SW480 (cell line): ENCODE data around the gene COX4I1.

Source experiments
- DNase-seq: peaks from one replicate; pipeline ENCODE4 v3.0.0-alpha.2; 2016; ENCODE audit warnings: low spot score

COX4I1 gene

GRCh38 chr16:85842435-85842834 is 42.9 kb downstream of the COX4I1 start:
- no peak for DNase-seq

GRCh38 chr16:85842848-85843247 is 43.4 kb downstream of the COX4I1 start:
- DNase-seq: no peak

DNA sequence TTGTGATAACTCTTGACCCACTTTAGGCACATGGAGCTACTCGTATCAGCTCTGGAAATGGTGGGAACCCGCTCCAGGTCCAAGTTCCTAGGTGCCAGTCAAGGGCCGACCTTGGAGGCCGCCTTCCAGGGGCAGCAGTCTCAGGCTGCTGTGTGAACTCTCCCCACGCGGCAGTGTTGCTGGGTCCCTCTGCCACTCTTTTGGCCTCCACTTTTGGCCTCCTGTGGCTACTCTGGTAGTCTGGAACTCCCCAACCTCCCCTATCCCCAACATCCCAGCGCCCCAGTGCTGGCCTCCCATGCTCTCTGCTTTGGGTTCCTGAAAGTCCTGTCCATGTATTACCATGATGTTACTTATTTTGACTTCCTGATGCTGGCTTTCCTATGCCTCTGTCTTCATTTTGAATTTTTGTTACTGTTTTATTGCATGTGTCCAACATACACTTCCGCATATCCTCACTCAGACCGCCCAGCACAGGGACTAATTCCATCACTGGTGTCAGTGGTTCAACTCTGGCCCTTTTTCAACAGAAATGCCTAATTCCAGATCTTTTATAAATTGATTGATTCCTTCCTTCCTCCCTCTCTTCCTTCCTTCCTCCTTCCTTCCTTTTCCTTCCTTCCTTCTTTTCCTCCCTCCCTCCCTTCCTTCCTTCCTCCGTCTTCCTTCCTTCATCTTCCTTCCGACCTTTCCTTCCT is 44.1 kb downstream of the COX4I1 start:
- DNase-seq: no peak

DNA sequence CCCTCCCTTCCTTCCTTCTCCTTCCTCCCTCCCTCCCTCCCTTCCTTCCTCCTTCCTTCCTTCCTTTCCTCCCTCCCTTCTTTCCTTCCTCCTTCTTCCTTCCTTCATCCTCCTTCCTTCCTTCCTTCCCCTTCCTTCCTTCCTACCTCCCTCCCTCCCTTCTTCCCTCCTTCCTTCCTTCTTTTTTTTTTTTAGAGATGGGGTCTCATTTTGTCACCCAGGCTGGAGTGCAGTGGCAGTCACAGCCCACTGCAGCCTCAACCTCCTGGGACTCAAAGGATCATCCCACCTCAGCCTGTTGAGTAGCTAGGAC is 44.6 kb downstream of the COX4I1 start:
- no peak for DNase-seq

DNA sequence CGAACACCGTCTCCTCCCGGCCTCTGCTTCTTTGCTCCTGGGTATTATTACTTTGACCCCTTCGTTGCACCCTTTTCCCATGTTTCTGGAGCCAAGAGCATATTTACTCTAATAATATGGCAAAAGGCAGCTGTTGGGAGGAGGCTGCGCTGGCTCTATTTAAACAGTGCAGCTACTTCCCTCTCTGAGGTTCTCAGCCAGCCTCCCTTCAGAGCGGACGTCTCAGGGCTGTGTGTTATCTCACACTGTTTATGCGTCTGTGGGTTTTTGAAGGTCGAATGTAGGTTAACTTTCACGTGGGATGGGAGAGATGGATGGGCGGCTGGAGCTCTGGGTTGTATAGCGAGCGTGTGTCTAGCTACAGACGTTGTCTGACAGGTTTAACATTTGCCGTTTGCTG is 45.3 kb downstream of the COX4I1 start:
- DNase-seq: no peak

DNA sequence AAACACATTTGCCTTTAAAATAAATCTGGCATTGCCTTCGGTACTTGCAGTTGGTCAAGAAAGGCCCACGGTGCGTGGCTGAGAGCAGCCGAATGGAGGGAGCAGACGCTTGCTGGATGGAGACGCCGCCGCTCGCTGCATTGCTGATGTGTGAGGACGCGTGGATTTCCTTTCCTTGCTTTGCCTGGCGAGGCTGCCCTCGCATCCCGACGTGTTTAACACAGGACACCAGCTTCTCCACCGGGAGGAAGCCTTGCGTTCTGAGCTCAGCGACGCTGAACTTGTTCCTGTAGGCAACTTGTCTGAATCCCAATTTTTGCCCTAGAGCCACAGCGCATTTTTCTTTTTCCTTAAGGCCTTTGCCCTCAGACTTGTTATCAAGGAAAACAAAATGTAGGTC is 45.8 kb downstream of the COX4I1 start:
- no peak for DNase-seq

- DNase-seq: no peak
Measured at GRCh38 chr16:85846461-85846860, 47.0 kb downstream of the COX4I1 start.

DNA sequence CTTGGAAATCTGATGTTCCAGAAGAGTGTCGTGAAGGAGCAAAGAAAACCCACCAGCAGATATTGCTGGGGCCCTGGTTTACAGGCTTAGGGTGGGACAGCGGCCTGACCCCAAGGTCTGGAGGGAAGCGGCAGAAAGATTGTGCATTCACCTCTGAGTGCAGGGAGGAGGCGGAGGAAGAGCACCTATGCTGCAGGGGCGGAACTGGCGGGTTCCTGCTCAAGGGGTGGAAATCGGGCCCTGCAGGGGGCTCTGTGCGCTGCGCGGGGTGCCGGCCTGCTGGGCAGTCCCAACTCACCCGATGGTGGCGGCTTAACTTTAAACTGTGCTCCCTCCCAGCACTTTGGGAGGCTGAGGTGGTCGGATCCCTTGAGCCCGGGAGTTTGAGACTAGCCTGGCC is 47.5 kb downstream of the COX4I1 start:
- no peak for DNase-seq

DNA sequence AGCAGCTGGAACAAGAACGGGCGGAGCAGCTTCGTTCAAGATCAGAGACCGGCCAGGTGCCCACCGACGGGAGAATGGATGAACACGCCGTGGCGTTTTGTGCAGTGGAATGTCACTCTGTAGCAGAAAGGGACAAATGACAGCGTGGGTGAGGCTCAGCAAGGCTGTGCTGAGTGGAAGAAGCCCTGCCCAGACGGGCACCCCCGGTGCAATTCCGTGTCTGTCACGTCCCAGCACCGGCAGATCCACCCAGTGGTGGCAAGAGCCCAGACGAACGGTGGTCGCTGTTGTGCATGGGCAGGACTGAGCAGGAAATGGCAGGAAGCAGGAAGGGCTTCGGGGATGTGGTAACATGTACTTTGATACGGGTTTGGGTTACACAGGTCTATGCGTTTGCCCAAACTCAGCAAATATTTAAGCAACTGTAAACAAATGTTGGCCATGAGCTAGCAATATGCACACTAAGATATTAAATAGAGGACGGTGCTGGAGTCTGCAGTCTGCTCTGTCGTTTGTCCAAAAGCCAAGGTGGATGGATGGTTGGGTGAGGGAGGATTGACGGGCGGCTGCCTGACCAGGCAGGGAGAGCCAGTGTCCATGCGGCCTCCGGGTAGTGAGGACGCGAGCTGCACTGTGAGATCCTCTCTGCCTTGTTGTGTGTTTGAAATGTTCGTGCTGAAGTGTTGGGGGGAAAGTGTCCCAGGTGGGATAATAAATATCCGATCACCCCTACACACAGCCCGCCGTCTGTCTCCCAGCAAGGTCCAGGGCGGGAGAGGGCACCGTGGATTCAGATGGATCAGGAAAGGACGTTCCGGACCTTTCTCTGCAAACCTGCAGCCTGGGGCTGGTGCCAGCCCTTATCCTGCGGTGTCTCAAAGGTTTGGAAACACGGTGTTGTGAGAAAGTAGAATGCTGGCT is 48.4 kb downstream of the COX4I1 start:
- no peak for DNase-seq

DNA sequence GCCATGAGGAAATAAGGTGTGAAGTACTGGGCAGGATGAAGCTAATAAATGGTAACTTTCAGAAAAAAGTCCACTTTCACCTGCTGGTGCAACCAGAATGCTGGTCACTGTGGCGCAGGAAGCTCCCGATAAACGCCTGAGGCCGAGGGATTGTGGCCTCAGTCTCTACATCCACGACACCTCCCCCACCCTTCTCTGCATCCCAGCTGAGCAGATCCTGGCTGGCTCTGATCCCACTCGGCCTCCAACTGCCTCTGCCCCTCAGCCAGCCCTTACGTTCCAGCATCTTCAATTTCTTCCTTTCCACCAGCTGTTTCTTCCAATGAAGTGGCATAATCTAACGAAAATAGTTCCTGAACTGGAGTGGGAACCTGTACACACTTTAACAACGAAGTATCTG is 49.5 kb downstream of the COX4I1 start:
- DNase-seq: no peak

DNA sequence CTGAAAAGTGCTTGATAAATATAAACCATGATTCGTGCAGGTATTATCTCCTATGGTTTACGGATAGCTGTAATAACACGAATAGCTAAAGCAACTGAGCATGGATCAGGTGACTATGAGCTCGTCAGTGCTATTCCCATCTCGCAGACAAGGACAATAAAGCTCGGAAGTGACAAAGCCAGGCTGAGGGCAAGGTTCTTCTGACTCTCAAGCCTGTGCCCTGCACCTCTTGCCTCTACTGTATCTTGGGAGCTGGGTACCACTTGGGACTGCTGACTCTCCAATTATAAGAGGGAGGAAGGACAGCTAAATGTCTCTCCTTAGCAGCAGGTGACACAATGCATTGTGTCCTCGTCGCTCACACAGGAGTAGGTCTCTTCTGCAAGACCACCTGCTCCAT is 49.9 kb downstream of the COX4I1 start:
- DNase-seq: no peak

GRCh38 chr16:85850344-85850880 is 50.9 kb downstream of the COX4I1 start:
- no peak for DNase-seq

- no peak for DNase-seq
Measured at GRCh38 chr16:85851034-85851785, 51.7 kb downstream of the COX4I1 start.

- no peak for DNase-seq
Measured at GRCh38 chr16:85853547-85854545, 54.4 kb downstream of the COX4I1 start.

GRCh38 chr16:85854935-85855334 is 55.4 kb downstream of the COX4I1 start:
- DNase-seq: no peak

DNA sequence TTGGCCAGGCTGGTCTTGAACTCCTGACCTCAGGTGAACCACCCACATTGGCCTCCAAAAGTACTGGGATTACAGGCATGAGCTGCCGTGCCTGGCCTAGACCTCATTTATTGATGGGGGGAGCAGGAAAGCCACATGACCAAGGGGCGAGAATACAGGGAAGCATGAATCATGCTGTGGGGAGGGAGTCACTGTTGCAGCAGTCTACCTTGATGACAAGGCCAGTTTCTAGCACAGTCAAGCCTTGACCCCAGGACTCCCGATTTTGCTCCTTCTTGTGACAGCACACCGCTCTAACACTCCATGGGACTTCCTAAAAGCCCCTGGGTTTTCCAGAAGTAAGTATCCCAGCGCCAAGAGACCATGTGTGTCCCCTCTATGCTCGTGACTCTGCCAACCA is 56.6 kb downstream of the COX4I1 start:
- DNase-seq: peak; percentile 13

DNA sequence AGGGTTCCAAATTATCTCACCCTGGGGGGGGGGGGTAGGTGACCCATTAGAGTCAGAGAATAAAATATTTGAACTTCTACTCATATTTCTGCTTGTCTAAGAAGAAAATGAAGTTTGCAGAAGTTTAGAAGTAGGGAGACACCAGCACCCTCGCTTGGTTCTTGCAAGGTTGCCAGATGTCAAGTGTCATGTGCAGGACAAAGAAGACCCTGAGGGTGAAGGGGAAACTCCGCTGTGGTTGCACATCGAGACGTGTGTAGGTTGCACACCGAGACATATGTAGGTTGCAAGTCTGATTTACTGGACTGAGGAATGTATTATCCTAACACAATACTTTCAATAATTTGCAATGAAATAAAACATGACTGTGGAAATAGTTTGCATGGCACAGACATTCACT is 57.1 kb downstream of the COX4I1 start:
- DNase-seq: no peak
